Smooth muscle cell (in vitro differentiated cells): Measurements from ENCODE around the gene DIRAS2. TPM values are rescaled to one million over a fixed set of nuclear protein-coding genes. Genes with fewer than 3 reads are reported as not detected.

Experiments used
- DNase-seq: peaks from one replicate; lab custom pipeline; 2025; ENCODE audit not compliant: unreplicated experiment; lab: John Stamatoyannopoulos, UW
- H2AFZ ChIP-seq: fragments of 200-600 bp; sonication (generic); 2 replicates; pipeline ENCODE4 v1.6.0; 2016; ENCODE audit warnings: antibody characterized with exemption, low read depth, mild to moderate bottlenecking
- H3F3A ChIP-seq: fragments of 200-600 bp; sonication (generic); 2 replicates; pipeline ENCODE4 v1.6.0; 2017; ENCODE audit warnings: antibody characterized with exemption, low read depth
- H3K27ac ChIP-seq: fragments of 200-600 bp; sonication (generic); 2 replicates; pipeline ENCODE4 v1.5.1; 2016; ENCODE audit warnings: low read depth, mild to moderate bottlenecking
- H3K27me3 ChIP-seq: fragments of 200-600 bp; sonication (generic); 2 replicates; pipeline ENCODE4 v1.6.1; 2016; ENCODE audit warnings: low read depth, mild to moderate bottlenecking
- H3K36me3 ChIP-seq: fragments of 200-600 bp; sonication (generic); 2 replicates; pipeline ENCODE4 v1.5.1; 2016; ENCODE audit warnings: low read depth
- H3K4me1 ChIP-seq: fragments of 200-600 bp; sonication (generic); 2 replicates; pipeline ENCODE4 v1.5.1; 2016; ENCODE audit warnings: low read depth
- H3K4me2 ChIP-seq: fragments of 200-600 bp; sonication (generic); 2 replicates; pipeline ENCODE4 v1.6.0; 2016; ENCODE audit warnings: mild to moderate bottlenecking
- H3K4me3 ChIP-seq: fragments of 200-600 bp; sonication (generic); 2 replicates; pipeline ENCODE4 v1.5.1; 2016; ENCODE audit warnings: mild to moderate bottlenecking
- H3K79me2 ChIP-seq: fragments of 200-600 bp; sonication (generic); 2 replicates; pipeline ENCODE4 v1.6.0; 2016; ENCODE audit warnings: low read depth, mild to moderate bottlenecking
- H3K9ac ChIP-seq: fragments of 200-600 bp; sonication (generic); 2 replicates; pipeline ENCODE4 v1.6.0; 2016; ENCODE audit warnings: low read depth
- H3K9me3 ChIP-seq: fragments of 200-600 bp; sonication (generic); replicated peaks from 2 replicates; pipeline ENCODE4 v1.5.1; 2016; ENCODE audit warnings: low read depth
- H4K20me1 ChIP-seq: fragments of 200-600 bp; sonication (generic); 2 replicates; pipeline ENCODE4 v1.6.0; 2016; ENCODE audit warnings: low read depth
- CTCF ChIP-seq: fragments of 200-600 bp; sonication (generic); IDR thresholded peaks from 2 replicates; pipeline ENCODE4 v1.5.1; 2017; ENCODE audit warnings: borderline replicate concordance, mild to moderate bottlenecking, antibody characterized with exemption; ENCODE audit not compliant: insufficient read depth, poor library complexity, severe bottlenecking
- WGBS: methylation state at CpG from one replicate; pipeline ENCODE4 v1.1.7; 2016; ENCODE audit warnings: low lambda C conversion rate; 5-methylcytosine and 5-hydroxymethylcytosine counted together
- polyA plus RNA-seq: library from polyadenylated mRNA; unstranded; fragments of >200 nt; fragmentation: Nextera tagmentation; extraction: Ambion mirVana; gene quantifications from 2 replicates; pipeline ENCODE4 v1.2.1, GENCODE V29; 2016
- total RNA-seq: library from RNA; depleted of rRNA; stranded (reverse); fragments of >200 nt; gene quantifications from 2 replicates; pipeline ENCODE4 v1.2.3, GENCODE V29; 2014

Gene DIRAS2
- total and polyA plus RNA-seq, 2 experiments from 2014 or later, result 0.30 to 2.2 TPM

GRCh38 chr9:90680534-90680933, 37.9 kb upstream of the DIRAS2 start:
- Histone ChIP-seq H3K27me3 (peaks cover 4% of the 10 kb centered on the region), H3K4me1 (no peaks in the 10 kb centered on the region), H3F3A (no peaks in the 10 kb centered on the region), H3K4me3 (no peak overlapping the region), H3K9ac (no peak overlapping the region), H2AFZ (no peak overlapping the region), H3K9me3 (no peaks in the 10 kb centered on the region), H3K36me3 (no peaks in the 10 kb centered on the region), H3K27ac (no peak overlapping the region), H3K79me2 (no peaks in the 10 kb centered on the region), H4K20me1 (no peaks in the 10 kb centered on the region), H3K4me2 (no peak overlapping the region)
- DNase-seq, result no peak
- 93% methylated on average over 6 of the region's 6 CpGs for WGBS
- TF ChIP-seq CTCF, result no peak

GRCh38 chr9:90665072-90665471, 22.4 kb upstream of the DIRAS2 start:
- H3K27me3 ChIP-seq, result no peaks in the 10 kb centered on the region
- WGBS, result 68% methylated on average over 4 of the region's 4 CpGs
- H3F3A ChIP-seq, result no peaks in the 10 kb centered on the region
- no peak for TF ChIP-seq CTCF
- H3K79me2 ChIP-seq, result no peaks in the 10 kb centered on the region
- no peaks in the 10 kb centered on the region for H3K36me3 ChIP-seq
- H4K20me1 ChIP-seq, result no peaks in the 10 kb centered on the region
- H3K4me1 ChIP-seq, result no peaks in the 10 kb centered on the region
- H3K27ac ChIP-seq, result no peak overlapping the region
- DNase-seq, result no peak
- H3K4me3 ChIP-seq, result no peak overlapping the region
- no peak overlapping the region for H2AFZ ChIP-seq
- no peak overlapping the region for H3K4me2 ChIP-seq
- no peak overlapping the region for H3K9ac ChIP-seq
- no peaks in the 10 kb centered on the region for H3K9me3 ChIP-seq

DNA sequence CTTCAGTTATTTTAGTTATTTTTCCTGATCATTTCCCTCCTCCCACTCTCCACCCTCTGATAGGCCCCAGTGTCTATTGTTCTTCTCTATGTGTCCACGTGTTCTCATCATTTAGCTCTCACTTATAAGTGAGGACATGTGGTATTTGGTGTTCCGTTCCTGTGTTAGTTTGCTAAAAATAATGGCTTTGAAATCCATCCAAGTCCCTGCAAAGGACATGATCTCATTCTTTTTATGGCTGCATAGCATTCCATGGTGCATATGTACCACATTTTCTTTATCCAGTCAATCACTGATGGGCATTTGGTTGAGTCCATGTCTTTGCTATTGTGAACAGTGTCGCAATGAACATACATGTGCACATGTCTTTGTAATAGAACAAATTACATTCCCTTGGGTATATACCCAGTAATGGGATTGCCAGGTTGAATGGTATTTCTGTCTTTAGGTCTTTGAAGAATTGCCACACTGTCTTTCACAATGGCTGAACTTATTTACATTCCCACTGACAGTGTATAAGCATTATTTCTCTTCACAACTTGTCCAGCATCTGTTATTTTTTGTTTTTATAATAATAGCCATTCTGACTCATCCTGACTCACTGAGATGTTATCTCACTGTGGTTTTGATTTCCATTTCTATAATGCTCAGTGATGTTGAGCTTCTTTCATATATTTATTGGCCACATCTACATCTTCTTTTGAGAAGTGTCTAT, 17.2 kb upstream of the DIRAS2 start:
- 75% methylated on average over 3 of the region's 3 CpGs for WGBS
- no peak overlapping the region for H2AFZ ChIP-seq
- no peaks in the 10 kb centered on the region for H3K4me1 ChIP-seq
- H3K27ac ChIP-seq, result no peak overlapping the region
- H3K9ac ChIP-seq, result no peak overlapping the region
- no peak overlapping the region for H3K4me2 ChIP-seq
- H3F3A ChIP-seq, result no peaks in the 10 kb centered on the region
- no peak for DNase-seq
- no peaks in the 10 kb centered on the region for H3K27me3 ChIP-seq
- no peaks in the 10 kb centered on the region for H3K79me2 ChIP-seq
- no peak overlapping the region for H3K4me3 ChIP-seq
- H3K36me3 ChIP-seq, result no peaks in the 10 kb centered on the region
- no peak for TF ChIP-seq CTCF
- H3K9me3 ChIP-seq, result no peaks in the 10 kb centered on the region
- H4K20me1 ChIP-seq, result no peaks in the 10 kb centered on the region

GRCh38 chr9:90658783-90659182, 16.2 kb upstream of the DIRAS2 start:
- no peaks in the 10 kb centered on the region for H3K36me3 ChIP-seq
- H3K27ac ChIP-seq, result no peak overlapping the region
- no peaks in the 10 kb centered on the region for H3F3A ChIP-seq
- H3K79me2 ChIP-seq, result no peaks in the 10 kb centered on the region
- no peak overlapping the region for H3K4me3 ChIP-seq
- no peaks in the 10 kb centered on the region for H3K27me3 ChIP-seq
- H3K9me3 ChIP-seq, result no peaks in the 10 kb centered on the region
- no peaks in the 10 kb centered on the region for H3K4me1 ChIP-seq
- 92% methylated on average over 4 of the region's 4 CpGs for whole genome bisulfite sequencing
- H3K9ac ChIP-seq, result no peak overlapping the region
- TF ChIP-seq CTCF, result no peak
- no peak overlapping the region for H3K4me2 ChIP-seq
- no peak overlapping the region for H2AFZ ChIP-seq
- DNase-seq, result no peak
- H4K20me1 ChIP-seq, result no peaks in the 10 kb centered on the region
